Caki2 (cell line): ENCODE results near the gene HERPUD1. TPM values are rescaled to one million over a fixed set of nuclear protein-coding genes. Genes with fewer than 3 reads are reported as not detected.
"Not testable (repeated sequence)": the region's sequence is repeated elsewhere in the genome, so short reads cannot be mapped to it uniquely, and the experiment has no call there.

Source experiments
- DNase-seq: peaks from one replicate; pipeline ENCODE4 v3.0.0-alpha.2; 2015; ENCODE audit warnings: low read depth
- in situ Hi-C: cut with HindIII; loops from 2 replicates; pipeline ENCODE4 v1.10.0; 2016; ENCODE audit warnings: low sequenced_read_pairs, low pct_unique_long_range_greater_than_20kb, mixed read lengths
- total RNA-seq: library from RNA; depleted of rRNA; stranded (reverse); fragments of >200 nt; shearing (Covaris generic); gene quantifications from 2 replicates; pipeline ENCODE4 v1.2.3, GENCODE V29; 2014; ENCODE audit warnings: low replicate concordance

Gene HERPUD1
- total RNA-seq, 1 experiment from 2014 or later = 157 TPM

DNA sequence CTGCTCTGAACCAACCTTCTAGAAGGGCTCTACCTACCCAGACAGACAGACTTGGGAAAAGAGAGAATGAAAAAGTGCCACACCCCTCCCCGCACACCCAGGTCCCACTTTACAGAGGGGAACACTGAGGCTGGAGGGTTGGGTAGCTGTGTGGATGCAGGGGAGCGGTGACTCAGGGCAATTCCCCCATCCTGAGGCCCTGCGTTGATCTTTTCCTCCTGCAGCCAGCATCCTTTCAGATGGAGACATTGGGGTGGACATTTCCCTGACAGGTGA is 39.8 kb downstream of the HERPUD1 start:
- in situ Hi-C loops = no loop called here
- no peak for DNase-seq

DNA sequence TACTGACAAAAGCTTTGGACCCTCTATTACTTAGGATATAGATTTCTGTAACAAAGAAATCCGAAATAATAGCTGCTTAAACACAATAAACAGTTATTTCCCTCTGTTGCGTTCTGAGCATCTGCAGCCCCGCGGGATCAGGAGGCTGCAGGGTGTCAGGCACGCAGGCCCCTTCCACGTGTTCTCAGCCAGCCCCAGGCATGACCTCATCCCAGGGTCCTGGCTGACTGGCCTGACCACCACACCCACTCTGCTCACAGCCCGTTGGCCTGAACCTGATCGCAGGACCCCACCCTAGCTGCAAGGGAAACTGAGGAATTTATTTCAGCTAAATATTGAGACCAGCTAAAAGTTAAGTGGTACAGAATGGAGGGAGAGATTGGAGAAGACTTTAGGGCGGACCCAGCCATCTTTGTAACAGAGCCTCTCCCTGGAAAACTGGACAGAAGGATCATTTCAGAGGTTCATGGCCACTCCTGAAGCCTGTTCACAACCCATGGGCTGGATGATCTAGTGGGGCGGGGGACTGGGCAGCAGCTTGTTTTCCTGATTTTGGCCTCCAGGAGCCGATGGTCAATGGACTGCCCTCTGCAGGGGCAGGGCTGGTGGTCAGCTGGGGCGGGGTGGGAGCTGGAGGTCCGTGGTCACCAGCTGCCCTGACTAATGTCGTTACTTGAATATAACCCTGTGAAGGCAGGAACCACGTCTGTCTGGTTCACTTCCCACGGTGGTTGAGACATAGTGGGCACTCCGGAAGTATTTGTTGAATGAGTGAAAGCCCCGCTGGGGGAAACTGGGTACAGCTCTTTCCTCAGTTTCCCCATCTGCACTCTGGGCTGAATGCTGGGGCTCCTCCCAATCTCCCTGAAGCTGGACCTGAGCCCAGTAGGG is 40.7 kb downstream of the HERPUD1 start:
- in situ Hi-C loops = no loop called here

DNA sequence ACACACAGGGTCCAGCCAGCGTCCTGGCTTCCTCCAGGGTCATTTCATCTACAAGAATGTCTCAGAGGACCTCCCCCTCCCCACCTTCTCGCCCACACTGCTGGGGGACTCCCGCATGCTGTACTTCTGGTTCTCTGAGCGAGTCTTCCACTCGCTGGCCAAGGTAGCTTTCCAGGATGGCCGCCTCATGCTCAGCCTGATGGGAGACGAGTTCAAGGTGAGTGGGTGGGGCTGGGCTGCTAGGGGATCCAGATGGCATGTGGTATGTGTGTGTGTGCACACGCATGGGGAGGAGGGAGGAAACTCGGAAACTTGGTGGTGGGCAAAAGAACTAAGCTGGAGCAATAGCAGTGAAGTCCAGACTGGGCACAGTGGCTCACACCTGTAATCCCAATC is 41.4 kb downstream of the HERPUD1 start:
- DNase-seq = no peak
- in situ Hi-C loops = no loop called here

More for the DNA sequence above, 40.7 kb downstream of the HERPUD1 start:
- DNase-seq = no peak

DNA sequence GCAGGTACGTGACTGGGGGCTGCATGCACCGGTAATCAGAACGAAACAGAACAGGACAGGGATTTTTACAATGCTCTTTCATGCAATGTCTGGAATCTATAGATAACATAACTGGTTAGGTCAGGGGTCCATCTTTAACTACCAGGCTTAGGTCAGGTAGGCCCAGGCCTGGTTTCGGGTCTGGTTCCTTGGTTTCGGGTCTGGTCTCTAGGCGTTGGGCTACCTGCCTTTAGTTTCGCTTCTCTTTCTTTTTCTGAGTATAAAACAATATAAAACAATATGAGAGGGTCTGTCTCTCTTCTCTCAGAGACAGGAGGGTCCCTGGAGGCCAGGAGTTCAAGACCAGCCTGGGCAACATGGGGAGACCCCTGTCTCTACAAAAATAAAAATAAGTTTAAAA is 42.0 kb downstream of the HERPUD1 start:
- in situ Hi-C loops, DNase-seq: not testable (repeated sequence)

DNA sequence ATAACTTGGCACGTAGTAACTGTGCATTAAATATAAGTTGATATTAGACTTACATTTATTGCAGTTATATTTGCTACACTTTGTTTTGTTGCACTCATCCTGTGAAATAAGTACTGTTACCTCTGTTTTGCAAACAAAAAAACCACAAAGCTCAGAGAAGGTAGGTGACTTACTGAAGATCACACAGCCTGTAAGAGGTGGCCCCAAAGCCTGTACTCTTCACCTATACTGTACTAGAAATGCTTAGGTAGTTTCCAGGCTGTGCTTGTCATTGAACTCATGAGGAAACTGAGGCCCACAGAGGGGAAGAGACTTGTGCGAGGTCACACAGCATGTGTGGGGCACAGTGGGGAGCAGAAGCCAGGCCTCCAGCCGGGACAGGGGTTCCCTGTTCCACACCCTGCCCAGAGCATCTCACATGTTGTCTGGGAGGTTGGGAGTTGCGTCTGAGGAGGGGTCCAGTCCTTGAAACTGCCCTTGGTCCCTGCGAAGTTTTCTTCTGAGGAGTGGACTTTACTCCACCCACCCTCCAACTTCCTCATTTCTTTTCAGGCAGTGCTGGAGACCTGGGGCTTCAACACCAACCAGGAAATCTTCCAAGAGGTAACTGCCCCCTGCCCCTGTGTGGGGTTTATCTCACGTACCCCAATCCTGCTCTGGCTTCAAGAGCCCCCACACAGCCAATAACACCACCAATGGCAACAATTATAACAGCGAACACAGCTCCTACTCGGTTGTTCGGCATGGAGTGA is 42.8 kb downstream of the HERPUD1 start:
- in situ Hi-C loops = no loop called here
- no peak for DNase-seq

DNA sequence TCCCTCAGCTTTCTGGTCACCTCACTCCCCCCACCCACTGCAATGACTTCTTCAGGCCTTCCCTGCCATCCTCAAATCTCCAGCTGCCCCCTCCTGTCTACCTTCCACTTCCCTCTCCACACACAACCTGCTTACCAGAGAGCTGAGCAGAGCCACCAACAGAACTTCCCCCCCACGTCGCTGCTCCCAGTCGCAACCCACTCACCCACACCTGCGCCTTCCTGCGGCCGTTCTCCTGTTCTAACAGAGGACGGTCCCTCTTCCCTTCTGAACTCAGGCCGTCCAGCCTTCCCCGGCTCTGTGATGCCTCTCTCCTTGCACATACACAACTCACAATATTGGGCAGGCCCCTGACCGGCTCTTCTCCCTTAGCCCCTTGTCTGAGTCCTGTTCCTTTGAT is 43.8 kb downstream of the HERPUD1 start:
- in situ Hi-C loops = no loop called here

DNA sequence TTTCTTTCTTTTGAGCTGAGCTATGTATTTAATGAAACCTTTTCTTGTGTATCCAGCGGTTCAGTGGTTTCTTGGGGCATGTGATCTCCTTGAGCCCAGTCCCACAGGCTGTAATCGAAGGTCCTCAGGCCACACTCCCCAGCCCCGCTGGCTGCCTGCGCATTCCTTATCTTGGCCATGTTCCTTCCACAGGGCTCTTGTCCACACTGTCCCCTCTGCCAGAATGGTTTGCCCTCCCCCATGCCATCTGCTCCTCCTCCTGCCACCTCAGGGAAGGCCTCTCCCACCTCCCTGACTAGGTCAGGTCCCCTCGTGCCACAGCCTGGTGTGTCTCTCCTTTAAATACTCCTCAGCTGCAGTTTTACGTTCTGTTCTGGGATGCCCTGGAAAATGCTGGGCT is 45.3 kb downstream of the HERPUD1 start:
- DNase-seq = no peak
- in situ Hi-C loops = no loop called here

More for the DNA sequence above, 43.8 kb downstream of the HERPUD1 start:
- DNase-seq = no peak

DNA sequence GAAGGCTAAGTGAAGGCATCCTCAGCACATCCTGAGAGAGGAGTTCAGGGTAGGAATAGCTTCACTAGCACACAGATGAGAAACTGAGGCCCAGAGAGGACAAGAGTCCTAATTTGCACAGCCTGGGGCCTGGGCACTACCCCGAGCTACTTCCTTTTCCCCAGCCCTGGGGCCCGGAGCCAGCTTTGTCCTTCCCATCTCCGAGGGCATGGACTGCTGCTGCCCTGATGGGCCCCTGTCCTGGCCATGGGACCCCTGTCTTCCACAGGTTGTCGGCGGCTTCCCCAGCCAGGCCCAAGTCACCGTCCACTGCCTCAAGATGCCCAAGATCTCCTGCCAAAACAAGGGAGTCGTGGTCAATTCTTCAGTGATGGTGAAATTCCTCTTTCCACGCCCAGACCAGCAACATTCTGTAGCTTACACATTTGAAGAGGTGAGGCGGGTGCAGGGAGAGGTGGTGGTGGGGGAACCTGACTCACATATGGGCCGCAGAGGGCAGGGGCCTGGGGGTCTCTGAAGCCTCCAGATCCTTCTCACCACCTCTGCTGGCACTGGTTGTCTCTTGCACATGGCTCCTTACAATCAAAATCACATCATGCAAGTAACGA is 46.0 kb downstream of the HERPUD1 start:
- in situ Hi-C loops = no loop called here

DNA sequence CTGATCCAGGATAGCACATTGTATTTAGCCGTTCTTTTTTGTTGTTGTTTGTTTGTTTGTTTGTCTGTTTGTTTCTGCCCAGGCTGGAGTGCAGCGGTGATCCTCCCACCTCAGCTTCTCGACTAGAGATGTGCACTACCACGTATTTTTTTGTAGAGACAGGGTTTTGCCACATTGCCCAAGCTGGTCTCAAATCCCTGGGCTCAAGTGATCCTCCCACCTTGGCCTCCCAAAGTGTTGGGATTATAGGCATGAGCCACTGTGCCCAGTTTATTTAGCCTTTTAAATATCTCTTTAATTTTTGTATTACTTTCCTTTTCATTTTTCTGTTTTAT is 48.2 kb downstream of the HERPUD1 start:
- in situ Hi-C loops = no loop called here
- no peak for DNase-seq

More for the DNA sequence above, 46.0 kb downstream of the HERPUD1 start:
- no peak for DNase-seq

DNA sequence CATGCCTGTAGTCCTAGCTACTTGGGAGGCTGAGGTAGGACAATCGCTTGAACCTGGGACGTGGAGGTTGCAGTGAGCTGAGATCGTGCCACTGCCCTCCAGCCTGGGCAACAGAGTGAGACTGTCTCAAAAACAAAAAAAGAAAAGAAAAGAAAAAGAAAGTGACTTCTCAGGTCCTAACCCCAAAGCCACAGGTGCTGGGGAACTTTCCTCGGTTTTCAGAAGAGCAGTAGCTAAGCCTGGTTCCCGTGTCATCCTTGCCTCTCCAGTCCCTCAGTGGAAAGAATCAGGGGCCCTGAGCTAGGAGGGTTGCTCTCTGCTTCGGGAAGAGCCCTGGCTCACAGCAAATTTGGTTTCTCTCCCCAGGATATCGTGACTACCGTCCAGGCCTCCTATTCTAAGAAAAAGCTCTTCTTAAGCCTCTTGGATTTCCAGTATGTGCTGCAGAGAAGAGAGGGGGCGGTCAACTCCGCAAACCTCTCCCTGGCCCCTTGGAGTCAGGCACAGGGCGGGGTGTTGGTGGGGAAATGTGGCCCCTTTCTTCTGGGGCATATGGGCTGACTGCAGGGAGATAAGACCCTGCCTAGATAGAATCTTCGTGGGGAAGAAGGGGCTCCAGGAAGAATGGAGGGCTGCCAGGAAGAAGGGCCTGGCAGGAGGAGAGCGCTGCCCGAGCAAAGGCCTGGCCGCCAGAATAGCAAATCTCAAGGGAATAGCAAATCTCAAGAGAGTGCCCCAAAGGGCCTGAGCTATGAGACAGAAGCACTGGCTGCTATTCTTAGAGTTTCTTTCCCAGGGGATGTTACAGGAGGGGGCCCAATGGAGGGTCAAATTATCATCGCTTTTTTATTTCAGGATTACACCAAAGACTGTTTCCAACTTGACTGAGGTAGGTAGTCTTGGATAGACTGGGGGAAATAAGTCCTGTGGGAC is 49.1 kb downstream of the HERPUD1 start:
- in situ Hi-C loops = no loop called here
- no peak for DNase-seq

DNA sequence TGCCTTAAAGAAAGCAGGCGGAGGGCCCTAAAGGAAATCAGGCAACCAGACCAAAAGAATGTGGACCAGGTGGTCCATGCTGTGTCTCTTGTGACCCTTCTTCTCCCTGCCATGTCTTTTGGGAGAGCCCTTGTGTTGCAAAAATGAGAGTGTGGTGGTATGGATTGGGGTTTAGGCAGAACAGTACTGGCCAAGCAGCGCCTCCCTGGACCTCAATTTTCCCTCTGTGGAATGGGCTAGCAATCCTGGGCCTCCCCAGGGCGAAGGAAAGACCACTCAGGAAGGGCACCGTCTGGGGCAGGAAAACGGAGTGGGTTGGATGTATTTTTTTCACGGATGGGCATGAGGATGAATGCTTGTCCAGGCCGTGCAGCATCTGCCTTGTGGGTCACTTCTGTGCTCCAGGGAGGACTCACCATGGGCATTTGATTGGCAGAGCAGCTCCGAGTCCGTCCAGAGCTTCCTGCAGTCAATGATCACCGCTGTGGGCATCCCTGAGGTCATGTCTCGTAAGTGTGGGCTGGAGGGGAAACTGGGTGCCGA is 49.9 kb downstream of the HERPUD1 start:
- no peak for DNase-seq
- in situ Hi-C loops = no loop called here

DNA sequence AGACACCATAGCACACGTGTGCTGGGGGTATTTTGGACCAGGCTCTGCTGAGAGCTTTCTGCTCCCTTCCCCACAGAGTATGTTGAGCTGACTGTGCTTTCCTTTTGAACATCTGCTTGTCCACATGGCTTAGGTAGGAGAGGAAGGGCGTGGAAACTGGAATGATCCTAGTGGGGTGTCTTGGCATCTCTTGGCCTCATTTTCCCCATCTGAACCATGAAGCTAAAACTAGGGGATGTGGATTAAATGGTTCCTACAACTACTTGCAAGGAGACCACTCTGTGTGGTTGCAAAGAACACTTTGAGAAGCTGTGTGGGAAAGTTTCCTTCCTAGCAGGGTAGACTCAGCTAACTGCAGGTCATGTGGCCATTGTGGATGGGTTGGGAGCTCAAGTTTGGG is 50.8 kb downstream of the HERPUD1 start:
- DNase-seq = no peak
- in situ Hi-C loops = no loop called here

DNA sequence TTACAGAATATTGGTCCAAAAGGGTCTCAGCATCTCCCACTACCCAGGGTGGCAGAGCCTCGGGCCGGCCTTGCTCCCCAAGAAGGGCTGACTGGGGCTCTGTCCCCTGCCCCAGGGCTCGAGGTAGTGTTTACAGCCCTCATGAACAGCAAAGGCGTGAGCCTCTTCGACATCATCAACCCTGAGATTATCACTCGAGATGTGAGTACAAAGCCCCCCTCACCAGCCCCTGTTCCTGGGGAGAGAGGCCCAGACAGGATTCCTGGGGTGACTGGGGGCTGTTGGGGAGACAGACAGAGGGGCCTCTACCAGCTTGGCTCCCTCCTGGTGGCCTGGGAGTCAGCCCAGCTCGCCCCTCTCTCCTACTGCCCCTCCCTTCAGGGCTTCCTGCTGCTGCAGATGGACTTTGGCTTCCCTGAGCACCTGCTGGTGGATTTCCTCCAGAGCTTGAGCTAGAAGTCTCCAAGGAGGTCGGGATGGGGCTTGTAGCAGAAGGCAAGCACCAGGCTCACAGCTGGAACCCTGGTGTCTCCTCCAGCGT is 51.3 kb downstream of the HERPUD1 start:
- DNase-seq = no peak
- in situ Hi-C loops = no loop called here

DNA sequence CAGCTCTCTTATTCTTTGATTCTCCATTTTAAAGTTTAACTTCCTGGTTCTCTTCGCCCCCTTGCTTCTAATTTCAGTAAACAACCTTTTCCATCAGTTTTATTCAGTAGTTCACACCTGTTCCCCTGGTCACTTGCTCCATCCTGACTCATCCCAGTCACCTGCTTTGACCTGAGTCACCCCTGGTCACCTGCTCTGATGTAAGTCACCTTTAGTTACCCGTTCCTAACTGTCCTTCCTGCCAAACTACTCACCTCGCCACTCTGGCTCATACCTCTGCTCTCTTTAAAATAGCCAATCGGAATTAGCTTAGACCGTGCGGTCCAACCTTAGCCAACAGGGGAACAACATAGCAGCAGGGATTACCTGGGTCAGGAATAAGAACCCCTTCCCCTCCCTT is 52.7 kb downstream of the HERPUD1 start:
- in situ Hi-C loops = no loop called here
- peak; percentile 19 for DNase-seq

DNA sequence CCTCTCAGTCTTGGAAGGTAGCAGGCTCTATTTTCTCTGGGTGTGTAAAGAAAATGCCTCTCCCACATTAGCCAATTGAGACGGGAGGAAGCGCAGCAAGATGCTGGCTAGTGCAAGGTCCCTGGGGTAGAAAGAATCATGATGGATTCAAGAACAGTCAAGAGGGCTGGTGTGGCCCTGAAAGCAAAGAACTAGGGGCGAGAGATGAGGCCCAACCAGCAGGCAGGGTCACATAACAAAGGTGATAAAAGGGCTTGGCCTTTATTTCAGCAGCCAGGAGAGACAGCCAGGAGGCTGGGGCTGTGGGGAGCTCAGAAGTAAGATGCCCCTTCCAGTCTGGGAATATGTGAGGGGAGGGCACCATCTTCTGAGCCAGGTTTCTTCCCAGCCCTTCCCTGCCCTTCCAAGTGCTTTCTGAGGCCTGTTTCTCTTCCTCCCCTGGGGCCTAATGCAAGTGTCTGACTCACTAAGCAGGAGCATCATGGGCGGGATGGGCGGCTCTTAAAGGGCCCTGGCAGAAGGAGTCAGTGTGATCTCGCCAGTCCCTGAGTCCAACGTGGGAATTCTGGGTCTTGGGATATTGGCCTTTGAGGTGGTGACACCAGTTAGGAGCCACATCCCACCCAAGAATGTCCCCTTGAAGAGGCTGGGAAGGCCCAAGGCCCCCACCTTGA is 53.5 kb downstream of the HERPUD1 start:
- peak; percentile 61 for DNase-seq
- in situ Hi-C loops = no loop called here

DNA sequence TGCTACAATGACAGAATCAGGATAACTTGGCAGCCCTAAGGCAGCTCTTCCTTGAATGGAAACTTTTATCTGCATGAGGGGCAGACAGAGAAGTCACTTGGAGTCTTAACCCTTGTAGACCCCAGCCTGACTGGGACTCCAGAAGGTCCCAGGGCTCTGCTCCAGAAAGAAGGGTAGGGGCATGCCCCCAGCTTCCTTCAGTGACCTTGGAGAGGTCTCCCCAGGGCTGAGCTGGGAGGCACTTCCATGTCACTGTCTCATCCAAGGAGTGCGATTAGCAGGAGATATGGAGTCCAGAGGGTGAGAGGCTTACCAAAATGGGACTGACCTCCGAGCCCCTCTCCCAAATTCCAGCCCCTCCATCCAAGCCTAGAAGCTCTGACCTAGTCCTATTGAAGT is 54.0 kb downstream of the HERPUD1 start:
- DNase-seq = no peak
- in situ Hi-C loops = no loop called here

DNA sequence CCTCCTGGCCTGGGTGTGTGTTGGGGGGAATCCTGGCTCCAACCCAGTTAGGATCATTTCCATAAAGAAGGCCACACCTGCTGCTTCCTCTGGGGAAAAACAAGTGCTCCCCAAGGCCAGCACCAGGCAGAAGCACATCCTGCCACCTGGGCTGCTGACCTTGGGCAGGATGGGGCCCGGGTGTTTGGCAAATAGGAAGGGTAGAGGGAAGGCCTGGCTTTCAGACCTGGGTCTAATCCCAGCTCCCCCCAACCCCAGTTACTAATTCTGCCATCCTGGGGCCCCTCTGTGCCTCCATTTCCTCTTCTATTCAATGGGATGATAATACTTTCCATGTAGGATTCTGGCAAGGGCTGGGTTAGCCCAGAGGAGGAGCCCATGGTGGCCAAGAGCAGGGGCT is 54.4 kb downstream of the HERPUD1 start:
- in situ Hi-C loops = no loop called here
- DNase-seq = no peak
